ENCODE measurements around the gene STAB2. TPM values are rescaled to one million over a fixed set of nuclear protein-coding genes. Genes with fewer than 3 reads are reported as not detected.

The STAB2 gene
- total RNA-seq, 4 donors from 2014 or later, result 0.15 to 0.16 TPM; not detected in 2

GRCh38 chr12:103737881-103738280 lies 150.8 kb downstream of the STAB2 start:
- 67 to 89% methylated on average over 1 of the region's 1 CpG for WGBS, 2 donors
- no peak overlapping the region for H3K4me3 ChIP-seq (ENCODE audit: low read depth, poor library complexity, severe bottlenecking)
- intact Hi-C loops (cut with DNase I; ENCODE audit: low total_unique reads), result no loop called here
- DNase-seq (ENCODE audit: low spot score in 2 of 2), result no peak
- TF ChIP-seq CTCF (IDR thresholded peaks at IDR 0.05), result no peak
- no peak for TF ChIP-seq POLR2A (IDR thresholded peaks at IDR 0.05)

- H3K4me3 ChIP-seq (ENCODE audit: low read depth, poor library complexity, severe bottlenecking), result no peak overlapping the region
- peak in 1 of 2 donors; percentile 16 for DNase-seq (ENCODE audit: low spot score in 2 of 2)
- TF ChIP-seq CTCF (IDR thresholded peaks at IDR 0.05), result no peak
- TF ChIP-seq POLR2A (IDR thresholded peaks at IDR 0.05), result no peak
- WGBS, 2 donors, result 28 to 45% methylated on average over 15 of the region's 15 CpGs
- intact Hi-C loops (cut with DNase I; ENCODE audit: low total_unique reads), result no loop called here
Observed at GRCh38 chr12:103742349-103742932, 155.4 kb downstream of the STAB2 start.

GRCh38 chr12:103743788-103744187 lies 156.7 kb downstream of the STAB2 start:
- intact Hi-C loops (cut with DNase I; ENCODE audit: low total_unique reads), result no loop called here
- 94 to 98% methylated on average over 3 of the region's 3 CpGs for WGBS, 2 donors
- H3K4me3 ChIP-seq (ENCODE audit: low read depth, poor library complexity, severe bottlenecking), result no peak overlapping the region
- TF ChIP-seq POLR2A (IDR thresholded peaks at IDR 0.05) (no peak), CTCF (IDR thresholded peaks at IDR 0.05) (no peak)
- no peak for DNase-seq (ENCODE audit: low spot score in 2 of 2)

- H3K4me3 ChIP-seq (ENCODE audit: low read depth, poor library complexity, severe bottlenecking), result no peak overlapping the region
- WGBS, 2 donors, result 78 to 88% methylated on average over 2 of the region's 2 CpGs
- intact Hi-C loops (cut with DNase I; ENCODE audit: low total_unique reads), result no loop called here
- TF ChIP-seq POLR2A (IDR thresholded peaks at IDR 0.05), result no peak
- no peak for TF ChIP-seq CTCF (IDR thresholded peaks at IDR 0.05)
- DNase-seq (ENCODE audit: low spot score in 2 of 2), result peak in 1 of 2 donors; percentile 26
Observed at GRCh38 chr12:103745962-103746361, 158.9 kb downstream of the STAB2 start.

- no peak overlapping the region for H3K4me3 ChIP-seq (ENCODE audit: low read depth, poor library complexity, severe bottlenecking)
- WGBS, 2 donors, result 97% methylated on average over 2 of the region's 2 CpGs
- no peak for TF ChIP-seq POLR2A (IDR thresholded peaks at IDR 0.05)
- TF ChIP-seq CTCF (IDR thresholded peaks at IDR 0.05), result no peak
- intact Hi-C loops (cut with DNase I; ENCODE audit: low total_unique reads), result no loop called here
- DNase-seq (ENCODE audit: low spot score in 2 of 2), result no peak
Observed at GRCh38 chr12:103748002-103748401, 160.9 kb downstream of the STAB2 start.

- TF ChIP-seq CTCF (IDR thresholded peaks at IDR 0.05), result no peak
- no peak for TF ChIP-seq POLR2A (IDR thresholded peaks at IDR 0.05)
- no peak overlapping the region for H3K4me3 ChIP-seq (ENCODE audit: low read depth, poor library complexity, severe bottlenecking)
- WGBS, 2 donors, result 92 to 95% methylated on average over 12 of the region's 12 CpGs
- intact Hi-C loops (cut with DNase I; ENCODE audit: low total_unique reads), result no loop called here
- DNase-seq (ENCODE audit: low spot score in 2 of 2), result no peak
Observed at GRCh38 chr12:103748875-103749274, 161.8 kb downstream of the STAB2 start.

Data from lower leg skin (tissue), 4 donors.